ENCODE measurements around the gene CBLB.
"Not testable (repeated sequence)": the region's sequence is repeated elsewhere in the genome, so short reads cannot be mapped to it uniquely, and the experiment has no call there.

- TF ChIP-seq EZH2phosphoT487 (IDR thresholded peaks at IDR 0.05; ENCODE audit: borderline replicate concordance, low read length); EZH2 (IDR thresholded peaks at IDR 0.05; ENCODE audit: low read length, unreplicated experiment): not testable (repeated sequence)
Observed at GRCh38 chr3:105727036-105727435, 141.8 kb downstream of the CBLB start.

Data from PC-3 (cell line).